Measurements from ENCODE around the gene C14orf132.

DNA sequence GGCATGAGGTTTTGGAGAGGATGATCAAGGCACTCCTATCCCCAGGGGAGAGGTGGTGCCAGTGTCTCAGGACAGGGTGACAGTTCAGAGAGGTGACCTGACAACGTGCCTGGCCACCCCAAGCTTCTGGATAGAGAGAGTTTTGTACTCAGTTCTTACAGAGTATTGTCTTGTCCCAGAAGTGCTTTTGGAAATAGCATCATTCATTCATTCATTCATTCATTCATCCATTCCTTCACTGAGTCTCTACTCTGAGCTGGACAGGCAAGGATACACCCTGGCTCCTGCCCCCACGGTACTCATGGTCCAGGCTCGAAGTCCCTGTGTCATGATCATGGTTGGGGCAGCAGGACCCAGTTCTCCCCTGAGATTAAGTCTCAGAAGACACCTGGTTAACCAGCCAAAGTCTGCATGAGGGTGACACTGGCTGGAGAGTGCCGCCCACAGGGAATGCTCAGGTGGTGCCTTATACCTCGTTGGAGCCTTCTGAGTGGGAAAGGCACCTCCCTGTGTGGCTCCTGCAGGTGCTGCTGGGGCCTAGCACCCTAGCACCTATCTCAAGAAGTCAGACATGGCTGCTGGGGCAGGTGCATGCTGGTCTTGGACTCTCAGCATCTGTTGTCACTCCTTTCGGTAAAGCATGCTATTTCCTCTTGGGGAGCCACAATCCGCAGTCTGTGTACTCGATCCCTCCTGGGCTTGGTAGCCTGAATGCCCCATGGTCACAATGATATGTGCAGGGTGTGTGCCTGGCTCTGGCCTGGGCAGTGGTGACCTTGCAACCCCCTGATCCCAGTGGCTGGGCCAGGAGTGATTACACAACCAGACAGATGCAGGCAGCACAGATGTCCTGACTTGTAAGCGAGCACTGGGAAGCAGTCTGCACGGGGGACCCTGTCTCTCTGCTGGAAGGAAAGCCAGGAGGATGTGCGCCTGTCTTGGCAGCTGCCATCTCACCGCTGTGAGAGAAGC lies 57.8 kb downstream of the C14orf132 start:
- TF ChIP-seq POLR2A (IDR thresholded peaks at IDR 0.05): no peak
- TF ChIP-seq CTCF (IDR thresholded peaks at IDR 0.05): no peak

All from esophagus squamous epithelium (tissue), 4 donors.